ENCODE data around the gene KSR2.

The KSR2 gene

DNA sequence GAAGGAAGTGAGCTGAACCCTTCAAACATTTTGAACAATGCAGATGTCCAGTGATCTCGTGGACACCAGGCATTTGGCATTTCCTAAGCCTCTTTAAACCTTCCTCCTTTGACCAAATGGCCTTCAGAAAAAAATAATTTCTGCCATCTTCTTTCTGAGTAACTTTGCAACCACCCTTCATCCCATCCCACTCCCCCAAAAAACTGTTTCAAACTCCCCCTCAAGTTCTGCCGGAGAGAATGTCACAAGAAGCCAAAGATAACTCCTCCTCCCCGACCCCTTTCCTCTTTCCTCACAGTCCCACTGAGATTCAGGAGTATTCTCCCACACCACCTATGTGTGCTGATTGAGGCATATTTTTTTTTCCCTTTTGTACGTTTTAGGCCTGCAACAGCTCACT lies 1.7 kb downstream of the KSR2 start:
- Histone ChIP-seq H3K9ac (ENCODE audit: low read length) (no peak overlapping the region), H3K36me3 (ENCODE audit: insufficient read depth, low read length) (no peaks in the 10 kb centered on the region), H3F3A (ENCODE audit: insufficient read depth, low read length) (no peaks in the 10 kb centered on the region), H3K79me2 (ENCODE audit: insufficient read depth, low read length) (no peaks in the 10 kb centered on the region), H3K4me2 (ENCODE audit: low read length) (peak overlapping the region; percentile 84; the same call in 1 of the 2 replicates), H3K4me3 (ENCODE audit: low read depth, low read length, poor library complexity, severe bottlenecking) (no peak overlapping the region), H3K9me3 (ENCODE audit: low read length) (peaks cover 6% of the 10 kb centered on the region; the same call in 1 of the 2 replicates), H2AFZ (ENCODE audit: low read length) (no peak overlapping the region), H3K4me1 (ENCODE audit: insufficient read depth, low read length, severe bottlenecking) (peaks cover 20% of the 10 kb centered on the region), H3K9me2 (ENCODE audit: low read depth, low read length) (no peaks in the 10 kb centered on the region), H3K27me3 (ENCODE audit: insufficient read depth, low read length) (peaks cover 5% of the 10 kb centered on the region), H4K20me1 (ENCODE audit: insufficient read depth, low read length) (no peaks in the 10 kb centered on the region), H3K27ac (ENCODE audit: low read depth, low read length, poor library complexity, severe bottlenecking) (no peak overlapping the region)
- TF ChIP-seq EZH2 (IDR thresholded peaks at IDR 0.05; ENCODE audit: borderline replicate concordance, low read length), result no peak

DNA sequence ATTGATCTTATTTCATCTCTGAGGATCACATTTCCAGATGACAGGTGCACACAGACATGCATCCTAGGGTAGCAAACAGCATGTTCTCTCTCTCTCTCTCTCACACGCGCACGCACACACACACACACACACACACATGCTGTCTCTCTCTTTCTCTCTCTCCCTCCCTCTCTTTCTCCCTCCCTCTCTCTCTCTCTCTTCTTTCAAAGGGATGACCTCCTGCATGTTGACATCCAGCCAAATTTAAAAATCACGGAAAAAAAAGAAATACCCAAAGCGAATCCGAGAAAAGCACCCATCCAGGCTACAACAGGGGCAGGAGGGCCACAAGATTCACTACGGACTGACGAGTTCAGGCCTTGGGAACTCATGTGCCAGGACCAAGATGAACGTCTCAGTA lies 2.3 kb downstream of the KSR2 start:
- Histone ChIP-seq H3K9ac (ENCODE audit: low read length) (no peak overlapping the region), H3F3A (ENCODE audit: insufficient read depth, low read length) (no peaks in the 10 kb centered on the region), H3K79me2 (ENCODE audit: insufficient read depth, low read length) (no peaks in the 10 kb centered on the region), H3K4me3 (ENCODE audit: low read depth, low read length, poor library complexity, severe bottlenecking) (no peak overlapping the region), H3K4me1 (ENCODE audit: insufficient read depth, low read length, severe bottlenecking) (peaks cover 20% of the 10 kb centered on the region), H3K9me2 (ENCODE audit: low read depth, low read length) (no peaks in the 10 kb centered on the region), H3K4me2 (ENCODE audit: low read length) (no peak overlapping the region), H2AFZ (ENCODE audit: low read length) (no peak overlapping the region), H3K27ac (ENCODE audit: low read depth, low read length, poor library complexity, severe bottlenecking) (no peak overlapping the region), H4K20me1 (ENCODE audit: insufficient read depth, low read length) (no peaks in the 10 kb centered on the region), H3K27me3 (ENCODE audit: insufficient read depth, low read length) (peaks cover 5% of the 10 kb centered on the region), H3K36me3 (ENCODE audit: insufficient read depth, low read length) (no peaks in the 10 kb centered on the region), H3K9me3 (ENCODE audit: low read length) (peaks cover 6% of the 10 kb centered on the region; the same call in 1 of the 2 replicates)
- TF ChIP-seq, protein P1, sequence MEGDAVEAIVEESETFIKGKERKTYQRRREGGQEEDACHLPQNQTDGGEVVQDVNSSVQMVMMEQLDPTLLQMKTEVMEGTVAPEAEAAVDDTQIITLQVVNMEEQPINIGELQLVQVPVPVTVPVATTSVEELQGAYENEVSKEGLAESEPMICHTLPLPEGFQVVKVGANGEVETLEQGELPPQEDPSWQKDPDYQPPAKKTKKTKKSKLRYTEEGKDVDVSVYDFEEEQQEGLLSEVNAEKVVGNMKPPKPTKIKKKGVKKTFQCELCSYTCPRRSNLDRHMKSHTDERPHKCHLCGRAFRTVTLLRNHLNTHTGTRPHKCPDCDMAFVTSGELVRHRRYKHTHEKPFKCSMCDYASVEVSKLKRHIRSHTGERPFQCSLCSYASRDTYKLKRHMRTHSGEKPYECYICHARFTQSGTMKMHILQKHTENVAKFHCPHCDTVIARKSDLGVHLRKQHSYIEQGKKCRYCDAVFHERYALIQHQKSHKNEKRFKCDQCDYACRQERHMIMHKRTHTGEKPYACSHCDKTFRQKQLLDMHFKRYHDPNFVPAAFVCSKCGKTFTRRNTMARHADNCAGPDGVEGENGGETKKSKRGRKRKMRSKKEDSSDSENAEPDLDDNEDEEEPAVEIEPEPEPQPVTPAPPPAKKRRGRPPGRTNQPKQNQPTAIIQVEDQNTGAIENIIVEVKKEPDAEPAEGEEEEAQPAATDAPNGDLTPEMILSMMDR (IDR thresholded peaks at IDR 0.05; ENCODE audit: low read length), result no peak
- no peak for TF ChIP-seq EZH2 (IDR thresholded peaks at IDR 0.05; ENCODE audit: borderline replicate concordance, low read length)

DNA sequence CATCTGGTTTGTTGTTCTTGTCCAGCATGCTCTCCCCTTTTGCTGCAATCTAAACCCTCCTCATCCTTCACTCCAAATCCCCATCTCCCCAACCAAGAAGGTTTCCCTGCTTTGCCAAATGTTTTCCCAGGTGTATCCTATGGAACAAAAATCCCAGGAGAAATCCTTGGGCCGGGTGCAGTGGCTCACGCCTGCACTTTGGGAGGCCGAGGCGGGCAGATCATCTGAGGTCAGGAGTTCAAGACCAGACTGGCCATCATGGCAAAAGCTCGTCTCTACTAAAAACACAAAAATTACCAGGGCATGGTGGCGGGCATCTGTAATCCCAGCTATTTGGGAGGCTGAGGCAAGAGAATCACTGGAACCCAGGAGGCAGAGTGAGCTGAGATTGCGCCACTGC lies 5.0 kb downstream of the KSR2 start:
- H4K20me1 ChIP-seq (ENCODE audit: insufficient read depth, low read length), result no peaks in the 10 kb centered on the region
- TF ChIP-seq, protein P1 (IDR thresholded peaks at IDR 0.05; ENCODE audit: low read length), result no peak
- no peak for TF ChIP-seq EZH2 (IDR thresholded peaks at IDR 0.05; ENCODE audit: borderline replicate concordance, low read length)

More for the DNA sequence above, 5.0 kb downstream of the KSR2 start:
- Histone ChIP-seq H3K4me3 (ENCODE audit: low read depth, low read length, poor library complexity, severe bottlenecking) (no peak overlapping the region), H3F3A (ENCODE audit: insufficient read depth, low read length) (no peaks in the 10 kb centered on the region), H3K27me3 (ENCODE audit: insufficient read depth, low read length) (peaks cover 5% of the 10 kb centered on the region; the same call in 1 of the 2 replicates), H3K9ac (ENCODE audit: low read length) (no peak overlapping the region), H3K4me2 (ENCODE audit: low read length) (no peak overlapping the region), H3K9me3 (ENCODE audit: low read length) (no peaks in the 10 kb centered on the region), H3K4me1 (ENCODE audit: insufficient read depth, low read length, severe bottlenecking) (peaks cover 14% of the 10 kb centered on the region), H2AFZ (ENCODE audit: low read length) (no peak overlapping the region), H3K9me2 (ENCODE audit: low read depth, low read length) (no peaks in the 10 kb centered on the region), H3K79me2 (ENCODE audit: insufficient read depth, low read length) (no peaks in the 10 kb centered on the region), H3K27ac (ENCODE audit: low read depth, low read length, poor library complexity, severe bottlenecking) (no peak overlapping the region), H3K36me3 (ENCODE audit: insufficient read depth, low read length) (no peaks in the 10 kb centered on the region)
